ENCODE data around the gene CA10.

DNA sequence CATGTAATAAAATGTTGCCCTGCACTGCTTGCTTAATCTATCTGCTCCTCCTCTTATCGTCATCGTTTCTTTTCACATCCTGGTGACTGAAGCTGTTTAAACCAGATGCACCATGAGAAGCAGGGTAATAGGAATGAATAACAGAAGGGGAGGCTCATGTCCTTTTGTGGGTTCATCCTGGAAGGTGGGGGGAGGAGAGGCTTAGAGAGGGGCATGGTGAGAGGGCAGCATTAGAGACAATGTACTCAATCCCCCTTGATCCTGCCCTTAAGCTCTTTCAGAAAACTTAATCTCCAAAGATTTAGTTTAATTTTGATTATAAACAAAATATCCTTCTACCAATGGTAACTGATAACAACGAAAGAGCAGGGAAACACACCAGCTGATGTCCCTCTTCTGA is 248.5 kb downstream of the CA10 start:
- TF ChIP-seq YY1 (IDR thresholded peaks at IDR 0.05; ENCODE audit: insufficient read depth, insufficient read length): no peak
- TF ChIP-seq ZNF274 (IDR thresholded peaks at IDR 0.05; ENCODE audit: low read depth, low read length): no peak
- no peak for TF ChIP-seq SUZ12 (IDR thresholded peaks at IDR 0.05; ENCODE audit: extremely low read depth, insufficient read depth, insufficient read length)
